ENCODE data around the gene ATAD5.
A peak's percentile ranks its signal among the peaks of the same experiment; 100 is the strongest.
"Not testable (repeated sequence)": the region's sequence is repeated elsewhere in the genome, so short reads cannot be mapped to it uniquely, and the experiment has no call there.

Gene ATAD5

DNA sequence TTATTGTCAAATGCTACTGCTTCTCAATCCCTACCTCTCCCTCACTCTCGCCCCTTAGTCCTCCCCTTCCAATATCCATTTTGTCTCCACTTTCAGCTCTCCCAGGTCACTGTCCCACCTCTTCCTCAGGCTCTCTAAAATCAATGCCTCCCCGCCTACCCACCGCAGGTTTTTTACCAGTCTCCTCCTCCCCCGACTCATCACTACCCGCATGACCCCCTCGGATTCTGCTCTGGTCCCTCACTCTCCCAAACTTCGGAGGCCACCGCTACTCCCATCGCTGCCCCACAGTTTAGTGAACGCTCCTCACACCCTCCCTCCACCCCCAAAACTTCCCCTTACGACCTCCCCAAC lies 7.8 kb upstream of the ATAD5 start:
- DNase-seq (ENCODE audit: low read depth, low spot score) = no peak

DNA sequence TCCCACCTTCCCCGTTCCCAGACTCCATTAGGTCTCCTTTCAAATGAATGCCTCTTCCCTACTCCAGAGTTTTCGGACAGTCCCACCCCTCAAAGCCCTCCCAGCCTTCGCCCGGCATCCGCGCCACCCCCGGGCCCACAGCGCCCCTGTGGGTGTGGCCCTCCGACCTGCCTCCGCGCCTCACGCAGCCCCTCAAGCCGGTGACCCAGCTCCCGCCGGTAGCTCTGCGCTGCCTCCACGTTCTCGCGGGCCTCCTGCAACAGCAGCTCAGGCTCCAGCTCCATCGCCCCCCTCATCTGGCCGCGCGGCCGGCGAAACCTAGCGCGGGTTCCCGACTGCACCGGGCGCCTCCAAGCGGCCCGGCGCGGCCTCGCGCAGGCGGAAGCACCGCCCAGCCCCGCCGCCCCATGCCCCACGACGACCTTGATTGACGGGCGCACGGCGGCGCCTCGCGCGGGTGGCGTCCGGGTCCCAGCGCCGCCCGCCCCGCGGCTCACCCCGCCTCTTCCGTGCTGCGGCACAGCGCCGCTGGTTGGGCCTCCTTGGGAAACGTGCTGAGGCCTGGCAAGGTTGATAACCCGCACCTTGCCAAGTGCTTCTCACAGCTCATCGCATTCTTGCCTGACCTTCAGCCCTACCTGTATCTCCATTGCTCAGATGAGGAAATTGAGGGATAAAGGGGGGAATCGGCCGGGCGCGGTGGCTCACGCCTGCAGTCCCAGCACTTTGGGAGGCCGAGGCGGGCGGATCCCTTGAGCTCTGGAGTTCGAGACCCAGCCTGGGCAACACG lies 7.2 kb upstream of the ATAD5 start, which contains the start of gene CRLF3:
CRLF3 (minus strand) TSS at position 337 of the 790 bp plus-strand sequence; CDS start at position 296, 41 bp downstream.
- peak; percentile 98 for DNase-seq (ENCODE audit: low read depth, low spot score)

DNA sequence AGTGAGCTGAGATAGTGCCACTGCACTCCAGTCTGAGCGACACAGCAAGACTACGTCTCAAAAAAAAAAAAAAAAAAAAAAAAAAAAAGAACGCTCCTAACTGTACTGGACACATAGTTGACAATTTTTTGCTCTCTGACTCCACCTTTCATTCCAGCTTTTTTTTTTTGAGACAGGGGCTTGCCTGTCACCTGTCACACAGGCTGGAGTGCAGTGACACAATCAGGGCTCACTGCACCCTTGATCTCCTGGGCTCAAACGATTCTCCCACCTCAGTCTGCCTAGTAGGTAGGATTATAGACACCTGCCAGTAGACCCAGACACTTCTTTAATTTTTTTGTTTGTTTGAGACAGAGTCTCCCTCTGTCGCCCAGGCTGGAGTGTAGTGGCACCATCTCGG lies 4.7 kb upstream of the ATAD5 start:
- no peak for DNase-seq (ENCODE audit: low read depth, low spot score)

DNA sequence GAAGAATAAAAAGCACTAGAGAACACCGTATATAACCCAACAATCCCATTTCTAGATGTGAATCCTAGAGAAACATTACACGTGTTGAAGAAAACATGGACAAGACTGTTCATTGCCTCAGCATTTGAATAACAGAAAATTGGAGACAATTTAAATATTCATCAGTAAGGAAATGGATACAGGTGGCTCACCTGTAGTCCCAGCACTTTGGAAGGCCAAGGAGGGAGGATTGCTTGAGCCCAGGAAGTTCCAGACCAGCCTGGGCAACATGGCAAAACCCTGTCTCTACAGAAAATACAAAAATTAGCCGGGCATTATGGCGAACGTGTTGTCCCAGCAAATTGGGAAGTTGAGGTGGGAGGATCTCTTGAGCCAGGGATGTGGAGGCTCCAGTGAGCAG lies 2.7 kb upstream of the ATAD5 start:
- DNase-seq (ENCODE audit: low read depth, low spot score) = no peak

DNA sequence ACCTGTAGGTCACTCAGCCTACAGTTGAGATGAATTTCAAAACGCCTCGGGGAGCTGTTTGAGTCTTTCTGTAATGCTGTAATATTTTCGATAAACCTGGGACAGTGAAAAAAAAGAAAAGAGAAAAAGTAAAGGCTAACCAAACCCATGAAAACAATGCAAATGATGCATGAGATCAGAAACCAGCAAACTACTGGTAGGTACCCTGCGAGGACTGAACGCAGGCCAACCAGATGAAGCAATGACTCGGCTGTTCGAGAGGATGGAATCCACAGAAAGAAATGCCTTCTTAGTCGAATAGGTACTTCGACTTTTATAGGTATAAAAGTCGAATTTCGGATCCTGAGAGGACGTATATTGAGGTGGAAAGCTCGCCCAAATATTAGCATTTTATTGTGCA lies 509 bp upstream of the ATAD5 start:
- DNase-seq (ENCODE audit: low read depth, low spot score) = peak; percentile 29

DNA sequence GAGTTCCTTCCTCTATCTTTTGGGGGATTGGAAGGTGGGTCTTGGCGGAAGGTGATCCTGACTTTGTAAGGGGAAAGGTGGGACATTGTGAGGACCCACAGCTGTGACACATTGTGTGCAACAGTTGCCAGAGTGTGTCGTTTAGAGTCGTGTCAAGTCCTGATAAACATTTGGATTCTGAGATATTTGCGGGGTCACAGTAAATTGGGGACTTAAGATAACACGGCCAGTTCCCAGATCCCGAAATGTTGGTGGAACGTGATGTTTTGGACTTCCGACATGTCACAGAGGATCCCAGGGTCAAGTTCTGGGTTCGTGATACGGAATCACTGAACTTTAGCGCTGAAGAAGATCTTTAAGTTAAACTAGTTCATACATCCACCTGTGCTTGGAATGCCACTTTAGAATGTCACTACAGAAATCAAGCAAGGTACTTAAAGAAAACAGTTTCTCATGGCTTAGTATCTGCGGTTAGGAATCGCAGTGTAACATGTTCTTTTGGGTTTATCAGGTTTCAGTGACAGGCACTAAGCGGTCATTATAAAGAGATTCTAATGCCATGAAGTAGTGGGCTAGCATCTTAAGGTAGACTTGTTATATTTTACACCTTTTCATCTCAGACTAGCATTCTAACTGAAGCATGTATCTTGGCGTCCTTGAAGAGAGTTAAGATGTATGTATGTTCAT lies 815 bp downstream of the ATAD5 start:
- DNase-seq (ENCODE audit: low read depth, low spot score) = peak; percentile 1

DNA sequence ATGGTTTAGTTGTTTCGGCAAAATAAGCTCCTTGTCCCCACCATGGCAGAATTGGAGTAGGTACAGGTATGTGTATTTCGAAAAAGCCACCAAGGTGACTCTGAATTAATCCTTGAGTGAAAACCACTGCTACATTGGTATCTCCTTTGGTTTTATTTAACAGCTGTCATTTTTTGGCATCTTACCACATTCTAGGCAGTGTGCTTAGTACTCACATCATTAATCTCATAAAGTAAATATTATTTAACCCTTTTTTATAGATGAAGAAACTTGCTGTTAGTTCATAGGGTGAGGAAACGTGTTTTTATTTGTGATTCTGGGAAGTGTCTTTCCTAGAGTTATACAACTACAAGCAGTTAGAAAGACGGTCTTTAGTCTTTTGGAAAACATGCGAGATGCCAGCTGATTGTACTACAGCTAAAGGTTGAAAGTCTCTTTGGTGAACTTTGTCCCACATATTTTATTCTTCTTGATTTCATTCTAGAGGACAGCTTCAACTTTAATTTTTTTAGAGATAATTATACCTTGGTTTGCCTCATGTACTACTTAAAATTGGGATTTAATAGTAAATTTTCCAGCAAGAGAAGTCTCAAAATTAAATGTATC lies 6.5 kb downstream of the ATAD5 start:
- DNase-seq (ENCODE audit: low read depth, low spot score) = no peak

GRCh38 chr17:30840771-30841170 lies 9.0 kb downstream of the ATAD5 start:
- DNase-seq (ENCODE audit: low read depth, low spot score) = no peak

GRCh38 chr17:30848021-30848420 lies 16.3 kb downstream of the ATAD5 start:
- no peak for DNase-seq (ENCODE audit: low read depth, low spot score)

- DNase-seq (ENCODE audit: low read depth, low spot score) = no peak
Observed at GRCh38 chr17:30854146-30854545, 22.4 kb downstream of the ATAD5 start.

DNA sequence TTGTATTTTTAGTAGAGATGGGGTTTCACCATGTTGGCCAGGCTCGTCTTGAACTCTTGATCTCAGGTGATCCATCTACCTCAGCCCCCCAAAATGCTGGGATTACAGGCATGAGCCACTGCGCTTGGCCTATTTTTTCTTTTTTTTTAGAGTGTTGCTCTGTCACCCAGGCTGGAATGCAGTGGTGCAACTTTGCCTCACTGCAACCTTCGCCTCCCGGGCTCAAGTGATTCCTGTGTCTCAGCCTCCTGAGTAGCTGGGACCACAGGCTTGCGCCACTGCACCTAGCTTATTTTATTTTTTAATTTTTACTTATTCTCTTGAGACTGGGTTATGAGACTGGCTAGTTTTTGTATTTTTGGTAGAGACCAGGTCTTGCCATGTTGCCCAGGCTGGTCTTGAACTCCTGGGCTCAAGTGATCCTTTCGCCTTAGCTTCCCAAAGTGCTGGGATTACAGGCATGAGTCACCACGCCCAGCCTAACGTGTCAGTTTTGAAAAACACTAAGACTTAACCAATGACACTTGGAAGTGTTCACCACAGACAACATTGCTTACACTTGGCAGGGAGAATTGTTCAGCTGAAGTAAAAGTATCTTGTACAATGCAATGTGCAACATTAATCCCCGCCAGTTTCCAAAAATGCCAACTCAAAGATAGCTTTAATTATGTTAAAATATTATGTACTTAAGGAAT lies 26.9 kb downstream of the ATAD5 start:
- peak; percentile 39 for DNase-seq (ENCODE audit: low read depth, low spot score)

DNA sequence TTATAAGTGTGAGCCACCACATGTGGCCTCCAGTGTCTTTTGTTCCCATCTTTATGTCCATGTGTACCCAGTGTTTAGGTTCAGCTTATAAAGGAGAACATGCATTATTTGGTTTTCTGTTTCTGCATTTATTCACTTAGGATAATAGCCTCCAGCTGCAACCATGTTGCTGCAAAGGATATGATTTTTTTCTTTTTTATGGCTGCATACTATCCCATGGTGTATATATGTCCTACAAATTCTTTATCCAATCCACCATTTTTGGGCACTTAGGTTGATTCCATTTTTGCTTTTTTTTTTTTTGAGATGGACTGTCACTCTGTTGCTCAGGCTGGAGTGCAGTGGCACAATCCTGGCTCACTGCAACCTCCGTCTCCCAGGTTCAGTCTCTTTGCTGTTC lies 32.9 kb downstream of the ATAD5 start:
- DNase-seq (ENCODE audit: low read depth, low spot score) = no peak

DNA sequence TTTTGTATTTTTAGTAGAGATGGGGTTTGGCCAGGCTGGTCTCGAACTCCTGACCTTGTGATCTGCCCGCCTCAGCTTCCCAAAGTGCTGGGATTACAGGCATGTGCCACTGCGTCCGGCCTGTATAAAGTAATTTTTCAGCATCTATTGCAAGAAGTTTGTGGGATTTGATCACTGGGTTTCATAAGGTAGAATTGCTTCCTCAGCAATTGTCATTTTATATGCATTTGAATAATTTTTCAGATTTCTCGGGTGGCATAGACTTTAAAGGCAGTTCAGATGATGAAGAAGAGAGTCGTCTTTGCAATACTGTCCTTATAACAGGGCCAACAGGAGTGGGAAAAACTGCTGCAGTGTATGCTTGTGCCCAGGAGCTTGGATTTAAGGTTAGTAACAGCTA lies 37.2 kb downstream of the ATAD5 start:
- no peak for DNase-seq (ENCODE audit: low read depth, low spot score)

GRCh38 chr17:30886187-30886586 lies 54.4 kb downstream of the ATAD5 start:
- DNase-seq (ENCODE audit: low read depth, low spot score) = no peak

DNA sequence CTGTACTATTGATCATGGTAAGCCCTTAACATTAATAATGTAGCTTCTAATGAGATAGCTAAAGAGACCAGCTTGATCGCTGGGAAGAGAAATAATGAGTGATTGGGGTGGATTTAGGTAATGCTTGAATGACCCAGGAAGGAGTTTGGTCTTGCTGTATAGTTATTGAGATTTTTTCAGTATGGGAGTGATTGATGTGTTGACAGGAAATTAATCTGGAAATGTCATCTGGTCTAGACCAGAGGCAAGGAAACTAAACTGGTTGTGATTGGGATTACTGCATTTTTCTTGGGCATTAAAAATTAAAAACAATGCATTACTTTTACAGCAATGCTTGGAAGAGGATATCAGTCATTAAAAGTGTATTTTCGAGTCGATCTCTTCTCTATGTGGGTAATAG lies 62.5 kb downstream of the ATAD5 start:
- no peak for DNase-seq (ENCODE audit: low read depth, low spot score)

- DNase-seq (ENCODE audit: low read depth, low spot score) = no peak
Observed at GRCh38 chr17:30897311-30897710, 65.5 kb downstream of the ATAD5 start.

DNA sequence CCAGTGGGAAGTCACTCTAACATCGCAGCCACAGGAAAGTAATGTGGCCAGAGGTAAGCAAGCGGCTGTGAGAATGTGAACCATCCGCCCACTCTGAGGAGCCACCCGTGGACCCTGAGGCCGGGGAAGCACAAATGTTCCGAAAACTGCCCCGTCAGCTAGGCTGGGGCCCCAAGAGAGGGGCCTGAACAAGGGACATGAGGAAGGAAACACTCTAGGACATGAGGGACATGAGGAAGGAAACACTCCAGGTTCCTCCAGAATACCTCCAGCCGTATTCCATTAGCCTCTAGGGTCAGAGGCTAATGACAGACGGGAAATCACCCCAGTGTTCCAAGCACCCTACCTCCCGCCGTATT lies 74.0 kb downstream of the ATAD5 start:
- DNase-seq (ENCODE audit: low read depth, low spot score) = peak; percentile 24

DNA sequence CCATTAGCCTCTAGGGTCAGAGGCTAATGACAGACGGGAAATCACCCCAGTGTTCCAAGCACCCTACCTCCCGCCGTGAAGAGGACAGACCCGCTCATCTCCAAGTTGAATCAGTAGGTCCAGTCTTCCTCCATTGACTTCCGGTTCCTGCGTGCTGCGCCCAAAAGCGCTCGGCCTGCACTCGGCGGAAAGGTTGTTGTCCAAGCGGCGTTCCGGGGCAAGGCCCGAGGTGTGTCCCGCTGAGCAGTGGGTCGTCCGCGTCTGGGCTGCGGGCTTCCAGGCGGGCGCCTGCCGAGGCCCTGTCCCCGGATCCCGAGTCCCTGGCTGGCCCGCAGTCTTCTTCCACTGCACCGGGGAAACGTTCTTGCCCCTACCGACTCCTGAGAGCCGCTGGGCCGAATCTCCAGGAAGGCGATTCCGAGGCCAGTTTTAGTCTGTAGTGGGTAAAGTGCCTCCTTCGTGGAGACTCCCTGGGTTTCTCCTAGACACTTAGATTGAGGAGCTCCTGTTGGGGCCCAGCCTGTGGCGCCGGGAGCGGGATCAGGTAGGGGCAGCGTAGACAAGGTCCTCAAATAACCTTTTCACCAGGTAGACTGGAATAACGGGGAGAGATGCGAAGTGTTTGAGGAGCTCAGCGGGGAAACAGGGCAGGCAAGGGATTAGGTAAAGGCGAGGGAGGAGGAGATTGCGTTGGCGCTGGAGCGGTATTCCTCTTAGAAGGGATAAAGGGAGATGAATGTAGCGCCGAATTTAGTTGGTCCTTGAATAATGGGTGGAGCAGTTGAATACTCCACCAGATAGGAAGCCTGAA lies 74.5 kb downstream of the ATAD5 start, which contains the start of gene TEFM:
TEFM (minus strand) TSS at position 138 of the 811 bp plus-strand sequence; CDS start at position 98, 40 bp downstream.
- DNase-seq (ENCODE audit: low read depth, low spot score) = peak; percentile 96

DNA sequence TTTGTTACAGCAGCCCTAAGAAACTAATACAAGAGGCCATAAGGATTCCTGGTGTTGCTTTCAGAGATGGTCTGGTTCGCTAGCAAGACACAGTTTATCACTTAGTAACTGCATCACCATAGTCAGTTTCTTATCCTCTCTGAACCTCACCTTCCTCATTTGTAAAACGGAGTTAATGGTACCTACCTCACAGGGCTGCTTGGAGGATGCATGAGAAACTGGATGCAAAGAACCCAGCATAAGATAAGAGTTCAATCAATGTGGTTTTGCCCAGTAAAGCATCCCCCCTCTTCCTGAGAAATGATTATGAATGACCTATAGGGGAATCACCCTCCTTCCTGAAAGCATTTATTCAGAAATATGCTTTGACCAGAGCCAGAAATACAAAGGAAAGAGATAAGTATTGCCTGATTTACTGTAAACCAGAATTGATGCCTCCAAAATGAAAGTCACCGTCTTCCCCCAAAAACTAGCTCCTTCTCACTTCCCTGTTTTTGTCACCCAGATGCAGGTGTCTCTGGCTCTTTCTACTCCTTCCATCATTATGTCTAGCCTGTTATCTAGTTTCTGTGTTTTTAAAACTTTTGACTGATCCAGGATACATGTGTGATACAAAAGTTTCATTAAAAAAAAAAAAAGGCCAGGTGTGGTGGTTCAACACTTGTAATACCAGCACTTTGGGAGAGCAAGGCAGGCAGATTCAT lies 77.1 kb downstream of the ATAD5 start:
- DNase-seq (ENCODE audit: low read depth, low spot score) = no peak

DNA sequence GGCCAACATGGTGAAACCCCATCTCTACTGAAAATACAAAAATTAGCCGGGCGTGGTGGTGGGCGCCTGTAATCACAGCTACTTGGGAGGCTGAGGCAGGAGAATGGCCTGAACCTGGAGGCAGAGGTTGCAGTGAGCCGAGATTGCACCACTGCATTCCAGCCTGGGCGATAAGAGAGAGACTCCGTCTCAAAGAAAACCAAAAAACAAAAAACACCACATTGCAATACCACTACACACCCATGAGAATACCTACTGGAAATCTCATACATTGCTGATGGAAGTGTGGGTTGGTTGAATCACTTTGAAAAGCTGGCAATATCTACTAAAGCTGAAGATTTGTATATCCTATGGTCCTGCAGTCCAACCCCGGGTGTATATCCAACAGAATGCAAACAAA lies 78.4 kb downstream of the ATAD5 start:
- not testable (repeated sequence) for DNase-seq (ENCODE audit: low read depth, low spot score)

DNA sequence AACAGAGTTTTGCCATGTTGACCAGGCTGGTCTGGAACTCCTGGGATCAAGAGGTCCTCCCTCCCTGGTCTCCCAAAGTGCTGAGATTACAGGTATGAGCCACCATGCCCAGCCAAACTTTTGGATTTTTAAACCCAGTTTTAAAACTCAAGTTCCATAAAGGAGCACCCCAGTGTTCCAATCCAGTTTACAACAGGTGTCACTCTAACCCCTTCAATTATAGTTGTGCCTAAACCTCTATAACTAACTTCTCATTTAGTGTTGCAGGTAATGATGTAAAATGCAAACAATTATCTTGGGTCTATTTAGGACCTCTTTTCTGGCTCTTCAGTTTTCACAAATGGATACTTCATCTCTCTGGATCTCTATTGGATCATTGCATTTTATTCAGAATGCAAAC lies 82.2 kb downstream of the ATAD5 start:
- no peak for DNase-seq (ENCODE audit: low read depth, low spot score)

All from astrocyte of the hippocampus (primary cell).